Mucosa of descending colon (tissue), 3 donors: ENCODE measurements around the gene GDI1. TPM values are rescaled to one million over a fixed set of nuclear protein-coding genes. Genes with fewer than 3 reads are reported as not detected.

ENCODE experiments used
- ATAC-seq: fragments of 200-7000 bp; cut with Tn5 transposase; one replicate; pipeline ENCODE4 v1.9.1; 2020; ENCODE audit warnings: mild to moderate bottlenecking, moderate library complexity
- DNase-seq, 3 donors: peaks; one replicate each; pipeline ENCODE4 v3.0.0-alpha.2; 2020
- H3K36me3 ChIP-seq: fragments of 200-600 bp; one replicate; pipeline ENCODE4 v1.8.0; 2021; ENCODE audit warnings: low read depth, mild to moderate bottlenecking
- H3K4me1 ChIP-seq: fragments of 200-600 bp; one replicate; pipeline ENCODE4 v1.8.0; 2021; ENCODE audit warnings: low read depth, mild to moderate bottlenecking
- H3K4me3 ChIP-seq: fragments of 200-600 bp; one replicate; pipeline ENCODE4 v1.8.0; 2021; ENCODE audit warnings: mild to moderate bottlenecking
- H3K9me3 ChIP-seq: fragments of 200-600 bp; one replicate; pipeline ENCODE4 v1.8.0; 2021; ENCODE audit warnings: mild to moderate bottlenecking
- intact Hi-C, 2 donors: fragments of 100-400 bp; cut with DNase I in 1 of 2; cut with micrococcal nuclease in 1 of 2; formaldehyde crosslinking; loops; one replicate each; pipeline versions ENCODE4 v1.11.0 to v1.11.1; 2022; cut with DNase I, micrococcal nuclease
- total RNA-seq, 3 donors: library from RNA; stranded (reverse); fragmentation: NEBNext Ultra II Directional in 2 of 3; extraction: Animal tissue kit (Norgen Biotek cat#: 25700) in 2 of 3; gene quantifications; one replicate each; pipeline versions ENCODE4 v1.2.1 to v1.2.4, GENCODE V29; 2021 to 2023
- TF ChIP-seq, protein P1 (sequence below): fragments of 200-600 bp; IDR thresholded peaks from one replicate; pipeline ENCODE4 v1.8.0; 2022; ENCODE audit warnings: antibody characterized with exemption, mild to moderate bottlenecking
- donor health status: DM: no; HTN: no; CAD: no; lungs with moderate emphysema.
- donor health status: DM: no; HTN: no; CAD: no.
- donor health status: DM: no; HTN: yes; CAD: no.

The GDI1 gene
- total RNA-seq, 3 donors from 2014 or later: 67.1 to 117 (median 68.1) TPM

DNA sequence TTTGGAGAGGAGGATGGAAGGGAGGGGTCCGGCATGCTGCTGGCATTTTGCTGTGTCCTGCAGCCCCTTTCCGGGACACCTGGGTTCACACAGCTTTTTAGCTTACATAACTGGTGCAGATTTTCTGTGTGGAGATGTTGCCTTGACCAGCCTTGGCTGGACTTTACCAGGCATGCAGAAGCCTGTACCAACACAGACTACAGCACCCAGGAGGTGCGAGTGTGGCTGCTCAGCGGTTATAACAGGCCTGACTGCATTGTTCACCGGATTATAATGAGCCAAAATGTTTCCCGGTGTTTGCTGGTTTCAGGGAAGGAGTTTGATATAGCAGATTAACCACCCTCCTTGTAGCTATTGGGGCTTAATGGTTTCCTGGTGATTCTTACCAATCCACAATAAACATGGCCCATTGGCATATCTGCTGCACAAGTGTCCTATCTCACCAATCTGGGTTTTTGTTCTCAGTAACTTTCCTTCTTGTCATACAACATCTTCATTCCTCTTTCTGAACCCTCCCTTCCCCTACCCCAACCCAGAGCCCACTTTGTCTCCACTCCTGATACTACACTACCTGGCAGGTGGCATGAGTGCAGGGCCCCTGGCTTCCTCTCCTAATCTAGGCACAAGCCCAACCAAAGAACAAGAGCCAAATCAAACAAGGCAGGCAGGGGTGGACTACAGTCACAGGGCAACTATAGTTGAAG, 34.9 kb upstream of the GDI1 start:
- TF ChIP-seq, protein P1, sequence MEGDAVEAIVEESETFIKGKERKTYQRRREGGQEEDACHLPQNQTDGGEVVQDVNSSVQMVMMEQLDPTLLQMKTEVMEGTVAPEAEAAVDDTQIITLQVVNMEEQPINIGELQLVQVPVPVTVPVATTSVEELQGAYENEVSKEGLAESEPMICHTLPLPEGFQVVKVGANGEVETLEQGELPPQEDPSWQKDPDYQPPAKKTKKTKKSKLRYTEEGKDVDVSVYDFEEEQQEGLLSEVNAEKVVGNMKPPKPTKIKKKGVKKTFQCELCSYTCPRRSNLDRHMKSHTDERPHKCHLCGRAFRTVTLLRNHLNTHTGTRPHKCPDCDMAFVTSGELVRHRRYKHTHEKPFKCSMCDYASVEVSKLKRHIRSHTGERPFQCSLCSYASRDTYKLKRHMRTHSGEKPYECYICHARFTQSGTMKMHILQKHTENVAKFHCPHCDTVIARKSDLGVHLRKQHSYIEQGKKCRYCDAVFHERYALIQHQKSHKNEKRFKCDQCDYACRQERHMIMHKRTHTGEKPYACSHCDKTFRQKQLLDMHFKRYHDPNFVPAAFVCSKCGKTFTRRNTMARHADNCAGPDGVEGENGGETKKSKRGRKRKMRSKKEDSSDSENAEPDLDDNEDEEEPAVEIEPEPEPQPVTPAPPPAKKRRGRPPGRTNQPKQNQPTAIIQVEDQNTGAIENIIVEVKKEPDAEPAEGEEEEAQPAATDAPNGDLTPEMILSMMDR: no peak
- intact Hi-C loops: no loop called here
- ATAC-seq (no peak), DNase-seq (no peak)
- Histone ChIP-seq H3K9me3 (no peaks in the 10 kb centered on the region), H3K4me1 (peaks cover 4% of the 10 kb centered on the region), H3K4me3 (no peak overlapping the region), H3K36me3 (no peaks in the 10 kb centered on the region)

DNA sequence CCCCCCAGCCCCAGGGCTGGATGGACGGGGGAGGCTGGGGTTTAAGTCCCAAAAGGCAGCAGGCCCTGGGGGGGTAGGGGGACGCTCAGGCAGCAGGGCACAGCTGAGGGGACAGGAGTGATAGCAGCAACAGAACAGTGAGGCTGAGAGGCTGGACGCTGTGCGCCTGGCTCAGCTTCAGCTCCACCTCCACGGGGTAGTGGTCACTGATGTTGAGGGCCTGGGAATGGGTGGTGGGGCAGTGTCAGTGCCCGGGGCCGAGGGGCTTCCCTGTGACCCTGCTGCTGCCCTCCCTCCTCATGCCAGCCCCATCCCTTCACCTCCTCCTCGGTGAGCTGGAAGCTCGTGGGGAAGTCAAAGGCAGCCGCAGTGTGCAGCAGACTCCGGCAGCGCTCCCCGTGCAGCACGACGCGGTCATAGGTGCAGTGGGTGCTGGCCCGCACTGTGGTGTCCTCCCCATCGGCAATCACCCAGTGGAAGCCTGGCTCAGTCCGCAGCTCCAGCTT, 34.3 kb upstream of the GDI1 start:
- Histone ChIP-seq H3K9me3 (no peaks in the 10 kb centered on the region), H3K4me3 (no peak overlapping the region), H3K4me1 (peaks cover 4% of the 10 kb centered on the region), H3K36me3 (no peaks in the 10 kb centered on the region)
- no peak for DNase-seq
- TF ChIP-seq, protein P1: no peak
- ATAC-seq: no peak
- intact Hi-C loops: no loop called here

- Histone ChIP-seq H3K4me1 (peaks cover 5% of the 10 kb centered on the region), H3K4me3 (no peak overlapping the region), H3K9me3 (no peaks in the 10 kb centered on the region), H3K36me3 (no peaks in the 10 kb centered on the region)
- ATAC-seq (no peak), DNase-seq (no peak)
- TF ChIP-seq, protein P1: no peak
- intact Hi-C loops: no loop called here
These were observed 33.8 kb upstream of the GDI1 start for GRCh38 chrX:154403192-154403591.

GRCh38 chrX:154403858-154404257, 33.1 kb upstream of the GDI1 start:
- DNase-seq (no peak), ATAC-seq (no peak)
- Histone ChIP-seq H3K4me1 (peaks cover 9% of the 10 kb centered on the region), H3K4me3 (no peak overlapping the region), H3K9me3 (no peaks in the 10 kb centered on the region), H3K36me3 (no peaks in the 10 kb centered on the region)
- TF ChIP-seq, protein P1: no peak
- intact Hi-C loops: no loop called here

DNA sequence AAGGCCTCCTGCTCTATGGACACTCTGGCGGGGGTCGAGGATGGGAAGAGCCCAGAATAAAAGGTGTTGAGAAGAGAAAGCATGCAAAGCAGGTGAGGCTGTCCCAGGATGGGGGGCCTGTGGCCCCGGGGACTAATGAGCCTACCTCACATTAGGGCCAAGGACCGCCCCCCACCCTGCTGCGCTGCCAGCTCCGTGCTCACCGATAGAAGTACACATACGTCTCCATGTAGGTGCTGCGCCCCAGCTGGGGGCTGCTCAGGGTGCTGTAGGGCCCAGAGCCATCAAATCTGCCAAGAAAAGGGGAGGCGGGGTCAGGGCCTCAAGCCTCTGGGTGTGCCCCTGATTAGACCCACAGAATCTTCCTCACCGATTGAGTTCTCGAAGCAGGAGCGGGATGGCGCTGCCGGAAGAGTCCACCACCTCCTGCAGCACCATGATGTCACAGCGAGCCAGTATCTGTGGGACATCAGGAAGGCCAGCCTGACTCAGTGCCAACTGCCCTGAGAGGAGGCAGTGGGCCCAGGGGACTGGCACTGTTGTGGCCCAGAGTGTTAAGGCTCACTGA, 32.2 kb upstream of the GDI1 start:
- no peaks in the 10 kb centered on the region for H3K9me3 ChIP-seq
- TF ChIP-seq, protein P1: no peak
- peaks cover 9% of the 10 kb centered on the region for H3K4me1 ChIP-seq
- no peak for DNase-seq
- H3K36me3 ChIP-seq: no peaks in the 10 kb centered on the region
- intact Hi-C loops: no loop called here
- ATAC-seq: no peak
- no peak overlapping the region for H3K4me3 ChIP-seq
